Trophoblast cell (in vitro differentiated cells and primary cell): ENCODE measurements around the gene ARFGAP1. TPM values are rescaled to one million over a fixed set of nuclear protein-coding genes. Genes with fewer than 3 reads are reported as not detected.

Source experiments
- DNase-seq, 2 donors: peaks; one replicate each; pipeline ENCODE4 v3.0.0-alpha.2; 2016
- H2AFZ ChIP-seq: 2 replicates; pipeline ENCODE4 v1.6.1; 2013; ENCODE audit warnings: low read length, moderate library complexity, mild to moderate bottlenecking; ENCODE audit not compliant: insufficient read depth, poor library complexity
- H2AK5ac ChIP-seq: 2 replicates; pipeline ENCODE4 v1.6.1; 2013; ENCODE audit warnings: mild to moderate bottlenecking, low read length
- H2BK120ac ChIP-seq: 2 replicates; pipeline ENCODE4 v1.6.1; 2013; ENCODE audit warnings: low read length, mild to moderate bottlenecking, moderate library complexity; ENCODE audit not compliant: insufficient read depth, poor library complexity
- H2BK12ac ChIP-seq: 2 replicates; pipeline ENCODE4 v1.6.1; 2013; ENCODE audit warnings: mild to moderate bottlenecking, low read length, moderate library complexity
- H2BK5ac ChIP-seq: 2 replicates; pipeline ENCODE4 v1.6.1; 2013; ENCODE audit warnings: low read length, low read depth, moderate library complexity, mild to moderate bottlenecking; ENCODE audit not compliant: poor library complexity
- H3K14ac ChIP-seq: 2 replicates; pipeline ENCODE4 v1.6.1; 2013; ENCODE audit warnings: mild to moderate bottlenecking, low read length
- H3K18ac ChIP-seq: 2 replicates; pipeline ENCODE4 v1.6.1; 2013; ENCODE audit warnings: mild to moderate bottlenecking, low read length
- H3K23ac ChIP-seq: 2 replicates; pipeline ENCODE4 v1.6.1; 2013; ENCODE audit warnings: low read length
- H3K27ac ChIP-seq: 2 replicates; pipeline ENCODE4 v1.5.1; 2013; ENCODE audit warnings: low read depth, mild to moderate bottlenecking, inconsistent platforms, low read length, moderate library complexity
- H3K27me3 ChIP-seq: 2 replicates; pipeline ENCODE4 v1.6.1; 2013; ENCODE audit warnings: inconsistent platforms, mild to moderate bottlenecking, low read length, moderate library complexity; ENCODE audit not compliant: insufficient read depth
- H3K36me3 ChIP-seq, 2 experiments: 1 replicate in 1 of 2; 2 replicates in 1 of 2; pipeline ENCODE4 v1.6.1; 2013; ENCODE audit warnings: low read length in 2 of 2, mild to moderate bottlenecking in 2 of 2, moderate library complexity in 1 of 2; ENCODE audit not compliant: insufficient read depth in 2 of 2, control insufficient read depth in 1 of 2
- H3K4ac ChIP-seq: 2 replicates; pipeline ENCODE4 v1.6.1; 2013; ENCODE audit warnings: low read depth, mild to moderate bottlenecking, low read length, moderate library complexity
- H3K4me1 ChIP-seq, 2 experiments: 1 replicate in 1 of 2; 2 replicates in 1 of 2; pipeline ENCODE4 v1.6.1; 2013; ENCODE audit warnings: low read length in 2 of 2, mild to moderate bottlenecking in 2 of 2, moderate library complexity in 1 of 2; ENCODE audit not compliant: insufficient read depth in 2 of 2, control insufficient read depth in 1 of 2
- H3K4me2 ChIP-seq: 2 replicates; pipeline ENCODE4 v1.6.1; 2013; ENCODE audit warnings: inconsistent platforms, mild to moderate bottlenecking, low read length, moderate library complexity
- H3K4me3 ChIP-seq: 2 replicates; pipeline ENCODE4 v1.5.1; 2013; ENCODE audit warnings: mild to moderate bottlenecking, low read depth, low read length, inconsistent platforms
- H3K79me1 ChIP-seq: one replicate; pipeline ENCODE4 v1.6.1; 2013; ENCODE audit warnings: low read length
- H3K79me2 ChIP-seq: 2 replicates; pipeline ENCODE4 v1.6.1; 2013; ENCODE audit warnings: low read length, mild to moderate bottlenecking; ENCODE audit not compliant: control insufficient read depth, insufficient read depth, poor library complexity
- H3K9ac ChIP-seq: 2 replicates; pipeline ENCODE4 v1.6.1; 2013; ENCODE audit warnings: mild to moderate bottlenecking, low read length
- H3K9me3 ChIP-seq: 2 replicates; pipeline ENCODE4 v1.6.1; 2013; ENCODE audit warnings: low read depth, mild to moderate bottlenecking, control low read depth, inconsistent platforms, low read length; ENCODE audit not compliant: insufficient read depth
- H4K12ac ChIP-seq: 2 replicates; pipeline ENCODE4 v1.6.1; 2013; ENCODE audit warnings: low read depth, mild to moderate bottlenecking, low read length, moderate library complexity
- H4K8ac ChIP-seq: 2 replicates; pipeline ENCODE4 v1.6.1; 2013; ENCODE audit warnings: low read depth, mild to moderate bottlenecking, low read length, moderate library complexity
- H4K91ac ChIP-seq: one replicate; pipeline ENCODE4 v1.6.1; 2013; ENCODE audit warnings: low read depth, mild to moderate bottlenecking, low read length, moderate library complexity
- WGBS: extraction: QIAGEN DNeasy Blood & Tissue Kit; methylation state at CpG from one replicate; pipeline ENCODE4 v1.1.7; 2013; ENCODE audit warnings: missing lambda C conversion rate; ENCODE audit not compliant: insufficient read length, insufficient coverage; ENCODE audit errors: extremely low coverage; 5-methylcytosine and 5-hydroxymethylcytosine counted together
- polyA plus RNA-seq: library from polyadenylated mRNA; stranded (reverse); fragments of 200-250 nt; gene quantifications from 2 replicates; pipeline ENCODE4 v1.2.3, GENCODE V29; 2013

Gene ARFGAP1
- 83.1 and 87.4 TPM in 2 replicates for polyA plus RNA-seq

DNA sequence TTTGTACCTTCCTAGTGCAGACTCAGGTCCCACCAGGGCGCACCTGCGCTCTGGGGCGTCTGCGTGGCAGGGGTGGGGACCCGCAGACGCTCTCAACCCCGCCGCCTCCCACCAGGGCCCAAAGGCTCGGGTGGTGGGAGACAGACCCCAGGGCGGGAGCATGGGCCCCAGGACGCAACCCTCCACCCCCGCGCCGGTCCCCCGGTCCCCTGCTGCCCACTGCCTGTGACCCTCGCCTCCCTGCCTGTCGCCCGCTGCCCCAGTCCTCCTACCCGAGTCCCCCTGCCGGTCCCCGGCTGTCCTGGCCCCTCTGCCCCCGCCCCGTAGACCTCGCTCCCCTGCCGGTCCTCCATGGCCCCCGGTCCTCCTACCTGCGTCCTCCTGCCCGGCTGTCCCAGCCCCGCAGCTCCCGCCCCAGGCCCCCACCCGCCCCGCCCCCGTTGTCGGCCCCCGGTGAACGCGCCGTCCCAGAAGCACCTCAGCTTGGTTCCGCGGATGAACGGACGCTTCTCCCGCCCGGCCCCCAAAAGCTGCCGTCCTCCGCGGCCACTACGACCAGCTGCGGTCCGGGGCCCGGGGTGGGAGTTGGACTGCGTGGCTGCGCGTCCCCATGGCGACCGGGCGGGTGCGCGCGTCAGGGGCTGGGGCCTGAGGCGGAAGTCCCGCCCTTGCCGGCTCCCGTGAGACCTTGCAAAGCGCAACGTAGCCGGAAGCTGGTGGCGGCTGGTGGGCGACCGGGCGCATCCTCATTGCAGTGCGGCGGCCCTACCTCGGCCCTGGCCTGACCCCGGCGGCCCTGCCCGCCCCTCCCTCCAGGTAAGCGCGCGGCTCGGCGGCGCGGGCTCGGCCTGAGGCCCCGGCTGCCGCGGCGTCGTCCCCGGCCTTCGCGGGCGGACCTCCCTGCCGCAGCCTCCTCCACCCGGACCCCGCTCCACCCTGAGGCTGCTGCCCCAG lies at the start of gene ARFGAP1:
TSS of gene ARFGAP1 (plus strand) at position 709 of the 954 bp plus-strand sequence. CDS start 2,768 bp downstream, outside the sequence.
- peak within 1 kb of the TSS; percentile 96 for H4K91ac ChIP-seq

DNA sequence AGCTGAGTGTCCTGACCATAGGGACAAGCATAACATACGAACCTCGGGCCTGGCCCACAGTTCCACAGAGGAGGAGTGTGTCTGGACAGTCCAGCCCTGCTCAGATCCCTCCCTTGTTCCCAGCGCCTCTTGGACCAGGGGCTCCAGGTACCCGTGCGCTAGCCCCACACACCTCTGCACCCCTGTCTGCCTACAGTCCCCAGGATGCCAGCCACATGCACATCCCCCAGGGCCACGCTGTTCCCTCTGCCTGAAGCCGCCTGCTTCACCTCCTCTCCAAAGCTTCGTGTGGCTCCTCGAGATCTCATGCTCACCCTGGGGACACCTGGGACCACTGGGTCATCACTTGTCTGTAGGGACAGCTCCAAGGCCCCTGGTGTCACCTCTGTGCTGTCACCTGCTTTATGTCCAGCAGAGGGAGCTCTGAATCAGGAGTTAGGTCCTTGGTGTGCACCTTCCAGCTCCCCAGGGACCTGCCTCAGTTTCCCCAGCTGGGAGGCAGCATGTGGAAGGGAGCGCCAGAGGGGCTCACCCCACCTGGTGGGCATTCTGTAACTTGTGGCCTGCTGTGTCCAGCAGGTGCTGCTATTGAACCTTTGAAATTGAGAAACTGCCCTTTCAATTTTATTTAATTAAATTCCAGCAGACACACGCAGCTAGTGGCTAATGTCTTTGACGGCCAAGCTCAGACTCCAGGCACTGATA lies 49.3 kb upstream of the ARFGAP1 start:
- WGBS = no CpG with 5 or more reads among the region's 12 CpGs
- Histone ChIP-seq H4K91ac (peak overlapping the region; percentile 68), H3K36me3 (no peaks in the 10 kb centered on the region)

More for the DNA sequence above, at the start of gene ARFGAP1:
- Histone ChIP-seq H3K4me3 (peak within 1 kb of the TSS; percentile 96), H3K23ac (no peak within 1 kb of the TSS), H3K9ac (peak within 1 kb of the TSS; percentile 96), H3K79me1 (peaks cover 8% of the 10 kb centered on the region), H3K14ac (peak within 1 kb of the TSS; percentile 98), H4K8ac (peak within 1 kb of the TSS; percentile 98), H2BK12ac (peak within 1 kb of the TSS; percentile 11), H3K79me2 (peaks cover 25% of the 10 kb centered on the region), H3K27ac (peak within 1 kb of the TSS; percentile 22), H2AFZ (peak within 1 kb of the TSS; percentile 82), H3K36me3 (peaks cover 32 to 33% of the 10 kb centered on the region in 2 experiments), H4K12ac (peak within 1 kb of the TSS; percentile 84), H3K27me3 (no peaks in the 10 kb centered on the region), H3K4me1 (peaks cover 16 to 17% of the 10 kb centered on the region in 2 experiments), H3K18ac (peak within 1 kb of the TSS; percentile 98), H2BK120ac (peak within 1 kb of the TSS; percentile 84), H3K4ac (peak within 1 kb of the TSS; percentile 90), H3K9me3 (peaks cover 2% of the 10 kb centered on the region), H2AK5ac (peak within 1 kb of the TSS; percentile 80), H3K4me2 (peak within 1 kb of the TSS; percentile 71), H2BK5ac (peak within 1 kb of the TSS; percentile 78)
- no CpG with 5 or more reads among the region's 97 CpGs for WGBS
- DNase-seq = peak; percentile 90 to 93

DNA sequence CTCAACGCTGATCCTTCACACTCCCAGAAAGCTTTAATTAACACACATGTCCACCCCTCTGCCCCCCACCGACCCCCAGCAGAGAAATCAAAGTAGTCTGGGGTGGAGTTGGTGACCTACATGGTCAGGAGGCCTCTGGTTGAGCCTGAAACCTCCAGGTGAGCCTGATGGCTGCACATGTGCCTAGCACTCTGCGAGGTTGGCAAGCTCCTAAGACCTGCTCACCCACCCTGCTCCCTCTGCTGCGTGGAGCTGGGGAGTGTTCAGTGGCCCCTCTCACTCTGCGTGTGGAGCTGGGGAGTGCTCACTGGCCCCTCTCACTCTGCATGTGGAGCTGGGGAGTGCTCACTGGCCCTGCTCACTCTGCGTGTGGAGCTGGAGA lies 48.8 kb upstream of the ARFGAP1 start:
- Histone ChIP-seq H4K8ac (peak overlapping the region; percentile 32), H3K4me1 (peaks cover 31 to 34% of the 10 kb centered on the region in 2 experiments), H2BK120ac (peak overlapping the region; percentile 65), H3K27me3 (no peaks in the 10 kb centered on the region), H3K36me3 (no peaks in the 10 kb centered on the region), H3K79me1 (peaks cover 26% of the 10 kb centered on the region), H3K14ac (peak overlapping the region; percentile 82), H3K9me3 (no peaks in the 10 kb centered on the region), H3K79me2 (peaks cover 3% of the 10 kb centered on the region), H3K4me2 (no peak overlapping the region), H2BK12ac (peak overlapping the region; percentile 16), H3K4me3 (no peak overlapping the region), H3K9ac (no peak overlapping the region), H2AK5ac (peak overlapping the region; percentile 49), H3K4ac (peak overlapping the region; percentile 21), H3K23ac (no peak overlapping the region), H2AFZ (no peak overlapping the region), H3K27ac (peak overlapping the region; percentile 79), H2BK5ac (peak overlapping the region; percentile 23), H4K91ac (peak overlapping the region; percentile 68), H3K18ac (peak overlapping the region; percentile 66), H4K12ac (no peak overlapping the region)
- no CpG with 5 or more reads among the region's 6 CpGs for WGBS
- no peak for DNase-seq

More for the DNA sequence above, 49.3 kb upstream of the ARFGAP1 start:
- no peak overlapping the region for H3K14ac ChIP-seq
- H3K9me3 ChIP-seq = no peaks in the 10 kb centered on the region
- no peak overlapping the region for H2AFZ ChIP-seq
- peaks cover 21% of the 10 kb centered on the region for H3K79me1 ChIP-seq
- no peak overlapping the region for H3K4me2 ChIP-seq
- no peak overlapping the region for H3K23ac ChIP-seq
- peak overlapping the region; percentile 66 for H3K18ac ChIP-seq
- no peak overlapping the region for H4K8ac ChIP-seq
- peak overlapping the region; percentile 65 for H2BK120ac ChIP-seq
- no peak overlapping the region for H2BK5ac ChIP-seq
- H3K9ac ChIP-seq = no peak overlapping the region
- H3K27ac ChIP-seq = peak overlapping the region; percentile 79
- no peaks in the 10 kb centered on the region for H3K27me3 ChIP-seq
- no peak overlapping the region for H3K4ac ChIP-seq
- H2AK5ac ChIP-seq = no peak overlapping the region
- peak; percentile 20 to 81 for DNase-seq
- H2BK12ac ChIP-seq = peak overlapping the region; percentile 16
- H3K4me1 ChIP-seq = peaks cover 27 to 29% of the 10 kb centered on the region in 2 experiments
- H3K4me3 ChIP-seq = no peak overlapping the region
- peaks cover 3% of the 10 kb centered on the region for H3K79me2 ChIP-seq
- H4K12ac ChIP-seq = no peak overlapping the region

DNA sequence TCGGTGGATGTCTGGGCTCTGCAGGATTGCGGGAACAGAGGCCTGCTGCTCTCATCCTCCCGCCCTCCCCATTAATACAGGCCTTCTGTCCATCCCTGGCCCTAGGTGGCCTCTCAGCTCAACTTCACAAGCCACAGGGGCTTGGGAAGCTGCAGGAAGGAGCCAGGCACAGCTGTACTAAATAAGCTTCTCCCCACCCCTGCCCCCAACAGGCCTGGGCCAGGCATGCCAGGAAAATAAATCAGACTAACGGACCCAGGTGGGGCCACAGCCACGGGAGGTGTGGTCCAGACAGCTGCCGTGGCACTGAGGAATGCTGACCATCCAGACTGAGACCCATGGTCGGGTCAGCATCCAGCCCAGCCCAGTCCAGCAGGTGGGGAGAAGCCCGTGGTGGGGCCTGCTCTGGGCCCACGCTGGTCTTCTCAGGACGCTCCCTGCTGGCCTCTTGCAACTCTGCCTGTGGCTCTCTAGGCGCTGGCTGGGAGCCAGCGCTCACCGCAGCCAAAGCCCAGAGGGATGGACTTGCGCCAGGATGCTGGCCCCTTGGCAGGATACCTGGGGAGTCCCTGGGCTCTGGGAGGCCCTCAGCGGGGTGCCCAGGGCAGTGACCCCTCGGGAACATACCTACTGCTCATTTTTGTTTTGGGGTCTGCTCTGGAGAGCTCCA lies 48.1 kb upstream of the ARFGAP1 start:
- H4K91ac ChIP-seq = peak overlapping the region; percentile 91
- H3K18ac ChIP-seq = peak overlapping the region; percentile 18
- peak overlapping the region; percentile 47 for H2BK5ac ChIP-seq
- H3K79me1 ChIP-seq = peaks cover 33% of the 10 kb centered on the region
- peaks cover 8% of the 10 kb centered on the region for H3K79me2 ChIP-seq
- WGBS = no CpG with 5 or more reads among the region's 16 CpGs
- no peak overlapping the region for H3K4me2 ChIP-seq
- peak overlapping the region; percentile 65 for H2BK120ac ChIP-seq
- no peak overlapping the region for H3K4me3 ChIP-seq
- no peak overlapping the region for H4K12ac ChIP-seq
- peak overlapping the region; percentile 44 for H4K8ac ChIP-seq
- peak overlapping the region; percentile 34 for H2BK12ac ChIP-seq
- peaks cover 39 to 41% of the 10 kb centered on the region in 2 experiments for H3K4me1 ChIP-seq
- H3K9ac ChIP-seq = no peak overlapping the region
- H3K36me3 ChIP-seq = no peaks in the 10 kb centered on the region
- H2AK5ac ChIP-seq = peak overlapping the region; percentile 78
- H3K23ac ChIP-seq = no peak overlapping the region
- peak overlapping the region; percentile 8 for H3K4ac ChIP-seq
- peak overlapping the region; percentile 79 for H3K27ac ChIP-seq
- no peaks in the 10 kb centered on the region for H3K9me3 ChIP-seq
- DNase-seq = peak; percentile 81 to 86
- H3K14ac ChIP-seq = peak overlapping the region; percentile 31
- no peak overlapping the region for H2AFZ ChIP-seq
- no peaks in the 10 kb centered on the region for H3K27me3 ChIP-seq
